B cell (primary cell): ENCODE data around the gene FKBP6.

Experiments used
- CTCF ChIP-seq: fragments of 200-600 bp; IDR thresholded peaks from one replicate; pipeline ENCODE4 v1.8.0; 2022; ENCODE audit warnings: antibody characterized with exemption, mild to moderate bottlenecking
- EZH2 ChIP-seq: IDR thresholded peaks from 2 replicates; pipeline ENCODE4 v1.6.1; 2012; ENCODE audit warnings: borderline replicate concordance, low read depth, mild to moderate bottlenecking, moderate library complexity, low read length; ENCODE audit not compliant: insufficient read depth, poor library complexity, severe bottlenecking

GRCh38 chr7:73343671-73344380, 15.9 kb downstream of the FKBP6 start:
- TF ChIP-seq CTCF = no peak
- TF ChIP-seq EZH2 = no peak
